Lower leg skin (tissue), 4 donors: ENCODE results near the gene CEP83. TPM values are rescaled to one million over a fixed set of nuclear protein-coding genes. Genes with fewer than 3 reads are reported as not detected.

Source experiments
- DNase-seq, 2 donors: peaks; one replicate each; pipeline ENCODE4 v3.0.0-alpha.2; 2019; ENCODE audit warnings: low spot score in 2 of 2
- H3K4me3 ChIP-seq: fragments of 200-600 bp; sonication (generic); 2 replicates; pipeline ENCODE4 v1.5.1; 2017; ENCODE audit warnings: mild to moderate bottlenecking, low read depth; ENCODE audit not compliant: poor library complexity, severe bottlenecking
- POLR2A ChIP-seq, 2 donors: fragments of 450-650 bp; IDR thresholded peaks; one replicate each; pipeline ENCODE4 v1.6.1; 2016 to 2017; ENCODE audit warnings: antibody characterized with exemption in 2 of 2, mild to moderate bottlenecking in 1 of 2, moderate library complexity in 1 of 2
- WGBS, 2 donors: methylation state at CpG; one replicate each; pipeline ENCODE4 v1.1.5; 2018; 5-methylcytosine and 5-hydroxymethylcytosine counted together
- intact Hi-C: fragments of 100-400 bp; cut with DNase I; formaldehyde crosslinking; loops from one replicate; pipeline ENCODE4 v1.15.0; 2023; ENCODE audit warnings: low total_unique reads
- total RNA-seq, 4 donors: library from RNA; depleted of rRNA; stranded (reverse); fragments of >200 nt; gene quantifications; one replicate each; pipeline ENCODE4 v1.1.0, GENCODE V29; 2016
- TF ChIP-seq, protein P1 (sequence below), 3 donors: fragments of 450-650 bp; IDR thresholded peaks; one replicate each; pipeline ENCODE4 v1.5.1; 2016; ENCODE audit warnings: antibody characterized with exemption in 3 of 3, mild to moderate bottlenecking in 3 of 3, moderate library complexity in 2 of 3

The CEP83 gene
- total RNA-seq, 4 donors from 2014 or later: 2.8 to 7.9 (median 6.5) TPM

DNA sequence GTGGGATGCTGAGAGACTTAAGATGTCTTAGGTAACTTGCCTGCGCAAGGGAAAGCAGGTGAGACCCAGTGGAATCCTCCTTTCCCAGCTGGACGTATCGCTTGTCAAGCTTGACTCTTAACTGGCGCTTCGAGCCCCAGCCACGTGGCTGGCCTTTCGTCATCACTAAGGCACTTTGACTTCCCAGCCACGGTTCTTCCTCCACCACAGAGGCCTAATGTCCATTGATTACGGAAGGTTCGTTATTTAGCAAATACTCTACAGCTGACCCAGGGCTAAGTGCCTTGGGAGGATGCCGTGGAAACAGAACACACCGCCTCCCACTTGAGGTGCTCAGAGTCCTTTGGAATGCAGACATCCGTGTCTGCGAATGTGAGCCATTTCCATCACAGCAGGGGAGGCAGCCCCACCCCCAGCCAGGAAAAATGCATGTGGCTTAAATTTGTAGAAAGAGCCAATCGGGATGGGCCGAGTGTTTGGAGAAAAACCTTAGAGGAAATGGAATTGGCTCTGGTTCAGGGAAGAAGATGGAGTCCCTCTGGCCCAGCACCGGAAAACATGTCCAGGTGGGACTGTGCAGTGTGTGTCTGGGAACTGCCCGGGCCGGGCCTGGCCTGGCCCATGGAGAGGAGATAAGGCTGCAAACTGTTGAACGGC is 195.6 kb downstream of the CEP83 start:
- no peak for DNase-seq
- H3K4me3 ChIP-seq: no peak overlapping the region
- TF ChIP-seq POLR2A (IDR thresholded peaks at IDR 0.05): no peak
- TF ChIP-seq, protein P1, sequence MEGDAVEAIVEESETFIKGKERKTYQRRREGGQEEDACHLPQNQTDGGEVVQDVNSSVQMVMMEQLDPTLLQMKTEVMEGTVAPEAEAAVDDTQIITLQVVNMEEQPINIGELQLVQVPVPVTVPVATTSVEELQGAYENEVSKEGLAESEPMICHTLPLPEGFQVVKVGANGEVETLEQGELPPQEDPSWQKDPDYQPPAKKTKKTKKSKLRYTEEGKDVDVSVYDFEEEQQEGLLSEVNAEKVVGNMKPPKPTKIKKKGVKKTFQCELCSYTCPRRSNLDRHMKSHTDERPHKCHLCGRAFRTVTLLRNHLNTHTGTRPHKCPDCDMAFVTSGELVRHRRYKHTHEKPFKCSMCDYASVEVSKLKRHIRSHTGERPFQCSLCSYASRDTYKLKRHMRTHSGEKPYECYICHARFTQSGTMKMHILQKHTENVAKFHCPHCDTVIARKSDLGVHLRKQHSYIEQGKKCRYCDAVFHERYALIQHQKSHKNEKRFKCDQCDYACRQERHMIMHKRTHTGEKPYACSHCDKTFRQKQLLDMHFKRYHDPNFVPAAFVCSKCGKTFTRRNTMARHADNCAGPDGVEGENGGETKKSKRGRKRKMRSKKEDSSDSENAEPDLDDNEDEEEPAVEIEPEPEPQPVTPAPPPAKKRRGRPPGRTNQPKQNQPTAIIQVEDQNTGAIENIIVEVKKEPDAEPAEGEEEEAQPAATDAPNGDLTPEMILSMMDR (IDR thresholded peaks at IDR 0.05): no peak
- 78 to 81% methylated on average over 20 of the region's 20 CpGs for WGBS, 2 donors
- intact Hi-C loops: no loop called here

DNA sequence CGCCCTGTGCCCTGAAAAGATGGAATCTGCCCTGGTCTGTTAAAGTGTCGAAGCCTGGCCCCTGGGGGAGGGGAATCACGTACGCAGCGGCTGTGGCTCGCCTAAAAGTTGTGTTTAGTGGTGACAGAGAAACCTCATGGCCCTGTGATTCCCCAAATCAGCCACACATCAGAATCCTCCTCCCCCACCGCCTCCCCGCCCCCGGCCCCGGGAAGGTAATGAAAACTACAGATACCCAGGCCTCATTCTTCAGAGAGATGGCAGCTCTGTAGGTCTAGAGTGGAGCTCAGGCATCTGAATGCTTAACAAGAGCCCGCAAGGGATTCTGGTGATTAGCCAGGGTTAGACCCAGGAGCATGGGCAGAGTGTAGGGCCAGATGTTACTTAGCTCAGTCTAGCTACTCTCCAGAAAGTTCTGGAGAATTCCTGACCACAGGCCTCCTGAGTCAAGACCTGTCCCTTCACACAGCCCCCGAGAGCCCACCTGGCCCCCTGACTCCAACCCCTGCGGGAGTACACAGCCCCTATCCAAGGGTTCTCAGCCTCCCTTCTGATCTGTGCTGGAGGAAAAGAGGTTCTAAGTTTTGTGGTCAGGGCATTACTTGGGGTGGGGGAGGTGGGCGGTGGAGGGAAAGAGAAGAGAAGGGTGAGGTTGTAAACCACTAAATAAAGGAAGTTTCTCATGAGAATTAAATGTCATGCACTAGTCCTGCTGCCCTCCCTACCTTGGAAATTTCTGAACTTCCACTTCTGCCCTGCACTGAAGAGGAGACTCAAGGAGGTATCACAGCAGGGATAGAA is 196.5 kb downstream of the CEP83 start:
- no peak for DNase-seq
- no peak overlapping the region for H3K4me3 ChIP-seq
- no peak for TF ChIP-seq POLR2A (IDR thresholded peaks at IDR 0.05)
- TF ChIP-seq, protein P1 (IDR thresholded peaks at IDR 0.05): no peak
- 66 to 73% methylated on average over 14 of the region's 14 CpGs for WGBS, 2 donors
- intact Hi-C loops: no loop called here

DNA sequence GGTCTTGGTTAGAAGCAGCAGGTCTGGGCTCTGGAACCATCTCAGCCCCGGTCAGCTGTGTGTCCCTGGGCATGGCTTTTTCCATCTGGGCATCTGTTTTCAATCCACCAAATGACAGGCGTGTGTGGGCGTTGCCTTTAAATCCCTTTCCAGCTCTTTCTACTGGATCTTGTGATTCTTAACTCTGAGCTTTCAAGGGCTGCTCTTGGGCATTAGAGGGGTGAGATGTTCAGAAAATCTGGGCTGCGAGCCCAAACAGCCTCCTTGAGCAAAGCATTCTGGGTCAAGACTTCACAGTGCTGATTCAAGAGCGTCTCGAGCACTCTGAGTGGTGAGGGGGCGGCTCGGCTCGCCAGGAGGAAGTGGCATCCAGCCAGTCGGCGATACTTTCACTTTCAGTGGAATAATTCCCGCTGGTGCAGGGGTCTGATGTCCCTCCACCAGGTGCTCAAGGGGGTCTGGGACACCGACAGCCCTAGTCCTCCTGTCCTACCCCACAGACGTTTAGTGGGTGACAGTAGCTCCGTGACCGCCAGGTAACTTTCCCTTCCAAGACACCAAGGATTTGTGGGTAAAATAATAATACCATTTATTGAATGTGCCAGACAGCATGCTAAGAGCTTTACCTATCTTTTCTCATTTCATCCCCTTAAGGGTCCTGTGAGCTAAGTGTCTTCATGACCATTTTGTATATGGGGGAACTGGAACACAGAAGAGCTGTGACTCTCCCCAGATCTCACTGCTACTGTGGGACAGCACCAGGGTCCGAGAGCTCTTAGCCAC is 197.2 kb downstream of the CEP83 start:
- WGBS, 2 donors: 4 to 5% methylated on average over 16 to 17 of the region's 17 CpGs
- peak; percentile 85 to 94 for DNase-seq
- H3K4me3 ChIP-seq: peak overlapping the region; percentile 6
- TF ChIP-seq, protein P1 (IDR thresholded peaks at IDR 0.05): no peak
- no peak for TF ChIP-seq POLR2A (IDR thresholded peaks at IDR 0.05)
- intact Hi-C loops: no loop called here

DNA sequence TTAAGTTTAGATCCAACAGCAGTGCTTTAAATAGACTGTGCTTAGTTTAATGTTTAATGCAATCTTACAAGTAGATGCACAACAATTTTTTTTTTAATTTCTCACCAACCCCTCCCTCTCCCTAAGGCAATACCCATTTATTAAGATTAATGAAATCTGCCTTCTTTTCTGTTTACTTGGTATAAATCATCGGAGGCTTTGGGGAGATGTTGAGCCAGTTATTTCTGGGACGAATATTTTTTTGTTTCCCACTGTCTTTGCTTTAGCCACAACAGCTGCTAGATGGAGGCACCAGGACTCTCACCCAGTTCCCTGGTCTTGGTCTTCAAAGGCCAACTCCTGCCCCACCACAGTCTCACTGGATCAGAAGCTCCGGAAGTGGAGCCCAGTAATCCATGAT is 197.9 kb downstream of the CEP83 start:
- 21 to 26% methylated on average over 3 of the region's 3 CpGs for WGBS, 2 donors
- DNase-seq: no peak
- H3K4me3 ChIP-seq: no peak overlapping the region
- TF ChIP-seq POLR2A (IDR thresholded peaks at IDR 0.05): no peak
- TF ChIP-seq, protein P1 (IDR thresholded peaks at IDR 0.05): no peak
- intact Hi-C loops: no loop called here

DNA sequence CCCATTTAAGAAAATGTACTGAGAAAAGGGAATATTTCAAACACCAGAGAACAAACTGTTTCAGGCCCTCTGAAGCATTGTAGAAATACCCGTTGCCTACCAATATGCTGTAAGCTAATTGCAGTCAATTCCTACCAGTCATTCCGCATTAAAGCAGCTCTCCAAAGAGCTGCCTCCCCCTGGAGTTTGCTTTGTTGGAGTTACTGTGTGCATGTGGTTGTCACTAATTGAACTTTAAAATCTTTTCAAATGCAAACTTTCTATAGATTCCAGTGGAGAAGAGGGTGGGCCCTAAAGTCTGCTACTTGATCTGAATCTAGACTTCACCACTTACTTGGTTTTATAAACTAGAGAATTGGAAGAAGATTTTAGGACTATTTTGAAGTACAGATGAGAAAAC is 198.5 kb downstream of the CEP83 start:
- 89 to 92% methylated on average over 2 of the region's 2 CpGs for WGBS, 2 donors
- no peak overlapping the region for H3K4me3 ChIP-seq
- DNase-seq: no peak
- no peak for TF ChIP-seq POLR2A (IDR thresholded peaks at IDR 0.05)
- TF ChIP-seq, protein P1 (IDR thresholded peaks at IDR 0.05): no peak
- intact Hi-C loops: no loop called here
